KOPT-K1 (cell line): ENCODE results near the gene CTPS2.

ENCODE experiments used
- H3K27ac ChIP-seq: fragments of 200-600 bp; sonication (generic); 2 replicates; pipeline ENCODE4 v1.5.1; 2016; ENCODE audit warnings: antibody characterized with exemption, mild to moderate bottlenecking, low read depth, low read length; ENCODE audit not compliant: poor library complexity, severe bottlenecking
- H3K36me3 ChIP-seq: fragments of 200-600 bp; sonication (generic); 2 replicates; pipeline ENCODE4 v1.5.1; 2017; ENCODE audit warnings: antibody characterized with exemption, mild to moderate bottlenecking, low read length, moderate library complexity; ENCODE audit not compliant: insufficient read depth
- H3K9me3 ChIP-seq: fragments of 200-600 bp; sonication (generic); 2 replicates; pipeline ENCODE4 v1.5.1; 2017; ENCODE audit warnings: antibody characterized with exemption, low read length, mild to moderate bottlenecking; ENCODE audit not compliant: insufficient read depth, poor library complexity, severe bottlenecking

Gene CTPS2

DNA sequence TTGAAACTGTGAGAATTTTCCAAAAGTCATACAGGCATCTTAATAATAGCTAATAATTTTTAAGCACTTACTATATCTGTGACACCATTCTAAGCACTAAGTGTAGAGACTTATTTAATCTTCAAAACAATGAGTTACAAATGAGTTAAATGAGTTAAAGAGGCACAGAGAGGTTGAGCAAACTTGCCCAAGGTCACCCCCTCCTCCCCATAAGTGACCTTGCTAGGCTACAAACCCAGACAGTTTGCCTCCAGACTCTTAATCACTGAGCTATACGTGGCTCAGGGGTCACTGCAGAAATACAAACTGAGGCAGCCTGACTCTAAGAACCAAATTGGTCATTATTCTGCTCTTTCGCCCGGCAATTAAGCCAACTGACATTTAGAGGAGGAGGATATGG lies 15.5 kb downstream of the CTPS2 start:
- H3K27ac ChIP-seq = no peak overlapping the region

DNA sequence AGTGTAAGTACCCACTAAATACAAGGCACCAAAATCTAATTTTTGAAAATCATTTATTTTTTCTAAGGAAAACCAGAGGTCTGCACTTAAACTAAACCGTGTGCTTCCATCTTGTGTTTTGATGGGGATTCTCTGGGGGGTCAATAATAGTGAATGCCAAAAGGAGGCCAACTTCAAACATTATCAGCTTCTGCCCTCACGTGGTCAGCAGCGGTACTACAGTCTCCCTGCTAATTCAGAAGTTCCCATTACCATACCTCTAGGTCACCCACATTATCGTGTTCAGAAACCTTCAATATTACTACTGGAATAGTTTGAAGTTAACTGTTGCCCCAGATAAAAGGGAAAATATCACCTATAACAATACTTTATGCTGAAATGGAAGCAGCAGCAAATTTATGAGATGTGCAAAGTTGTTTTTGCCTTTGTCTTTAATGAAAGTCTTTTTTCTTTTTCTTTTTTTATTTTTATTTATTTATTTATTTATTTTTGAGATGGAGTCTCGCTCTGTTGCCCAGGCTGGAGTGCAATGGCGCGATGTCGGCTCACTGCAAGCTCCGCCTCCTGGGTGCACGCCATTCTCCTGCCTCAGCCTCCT lies 17.3 kb downstream of the CTPS2 start:
- H3K27ac ChIP-seq = no peak overlapping the region
- H3K36me3 ChIP-seq = no peaks in the 10 kb centered on the region
- H3K9me3 ChIP-seq = no peaks in the 10 kb centered on the region

More for the DNA sequence above, 15.5 kb downstream of the CTPS2 start:
- H3K36me3 ChIP-seq = no peaks in the 10 kb centered on the region
- no peaks in the 10 kb centered on the region for H3K9me3 ChIP-seq

GRCh38 chrX:16687514-16687913 lies 25.0 kb downstream of the CTPS2 start:
- Histone ChIP-seq H3K27ac (no peak overlapping the region), H3K36me3 (no peaks in the 10 kb centered on the region), H3K9me3 (no peaks in the 10 kb centered on the region)

DNA sequence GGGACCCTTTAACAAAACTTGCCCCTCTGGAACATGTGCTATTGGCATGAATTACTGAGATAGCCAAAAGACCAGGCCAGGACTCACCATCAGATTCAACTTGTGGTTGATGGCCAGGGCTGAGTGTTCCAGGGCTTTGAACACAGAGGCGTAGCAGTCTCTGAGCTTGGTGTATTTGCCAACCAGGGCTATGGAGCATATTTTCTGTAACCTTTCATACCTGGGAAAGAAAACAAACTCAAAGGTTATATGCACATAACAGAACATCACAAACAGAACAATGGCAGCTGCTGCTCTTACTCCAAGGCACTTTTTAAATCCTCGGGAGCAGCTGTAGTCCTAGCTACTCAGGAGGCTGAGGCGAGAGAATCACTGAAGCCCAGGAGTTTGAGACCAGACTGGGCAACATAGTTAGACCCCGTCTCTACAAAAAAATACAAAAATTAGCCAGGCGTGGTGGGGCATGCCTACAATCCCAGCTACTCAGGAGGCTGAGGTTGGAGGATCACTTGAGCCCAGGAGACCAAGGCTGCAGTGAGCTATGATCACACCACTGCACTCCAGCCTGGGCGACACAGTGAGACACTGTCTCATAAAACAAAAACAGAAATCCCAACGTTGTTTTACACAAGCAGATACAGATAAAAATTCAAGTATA lies 29.3 kb downstream of the CTPS2 start:
- no peak overlapping the region for H3K27ac ChIP-seq
- H3K36me3 ChIP-seq = no peaks in the 10 kb centered on the region
- no peaks in the 10 kb centered on the region for H3K9me3 ChIP-seq

GRCh38 chrX:16678689-16679088 lies 33.8 kb downstream of the CTPS2 start:
- no peaks in the 10 kb centered on the region for H3K36me3 ChIP-seq
- no peaks in the 10 kb centered on the region for H3K9me3 ChIP-seq
- H3K27ac ChIP-seq = no peak overlapping the region

GRCh38 chrX:16671005-16671404 lies 41.5 kb downstream of the CTPS2 start:
- Histone ChIP-seq H3K27ac (no peak overlapping the region), H3K9me3 (no peaks in the 10 kb centered on the region), H3K36me3 (no peaks in the 10 kb centered on the region)

GRCh38 chrX:16666541-16666940 lies 45.9 kb downstream of the CTPS2 start:
- Histone ChIP-seq H3K9me3 (no peaks in the 10 kb centered on the region), H3K36me3 (no peaks in the 10 kb centered on the region), H3K27ac (no peak overlapping the region)

DNA sequence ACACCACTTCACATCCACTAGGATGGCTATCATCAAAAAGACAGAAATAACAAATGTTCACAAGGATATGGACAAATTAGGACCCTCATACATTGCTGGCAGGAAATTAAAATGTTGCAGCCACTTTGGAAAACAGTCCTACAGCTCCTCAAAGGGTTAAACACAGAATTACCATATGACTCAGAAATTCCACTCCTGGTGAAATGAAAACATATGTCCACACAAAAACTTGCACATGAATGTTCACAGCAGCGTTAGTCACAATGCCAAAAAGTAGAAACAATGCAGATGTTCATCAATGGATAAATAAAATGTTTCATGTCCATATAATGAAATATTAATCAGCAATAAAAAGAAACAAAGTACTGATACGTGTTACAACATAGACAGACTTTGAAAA lies 47.4 kb downstream of the CTPS2 start:
- no peaks in the 10 kb centered on the region for H3K9me3 ChIP-seq
- no peak overlapping the region for H3K27ac ChIP-seq
- no peaks in the 10 kb centered on the region for H3K36me3 ChIP-seq

DNA sequence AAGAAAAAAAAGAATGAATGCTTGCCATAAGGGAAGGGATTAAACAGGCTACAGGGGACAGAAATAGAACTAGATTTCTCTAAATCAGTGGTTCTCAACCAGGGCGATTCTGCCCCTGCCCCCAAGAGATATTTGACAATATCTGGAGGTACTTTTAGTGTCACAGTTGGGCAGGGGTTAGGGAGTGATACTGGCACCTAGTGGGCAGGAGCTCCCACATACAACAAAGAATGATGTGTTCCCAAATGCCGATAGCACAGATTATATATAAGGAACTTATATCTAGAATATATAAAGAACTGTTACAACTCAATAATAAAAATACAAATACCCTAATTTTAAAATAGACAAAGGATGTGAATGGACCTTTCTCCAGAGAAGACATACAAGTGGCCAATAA lies 47.8 kb downstream of the CTPS2 start:
- Histone ChIP-seq H3K36me3 (no peaks in the 10 kb centered on the region), H3K27ac (no peak overlapping the region), H3K9me3 (no peaks in the 10 kb centered on the region)

DNA sequence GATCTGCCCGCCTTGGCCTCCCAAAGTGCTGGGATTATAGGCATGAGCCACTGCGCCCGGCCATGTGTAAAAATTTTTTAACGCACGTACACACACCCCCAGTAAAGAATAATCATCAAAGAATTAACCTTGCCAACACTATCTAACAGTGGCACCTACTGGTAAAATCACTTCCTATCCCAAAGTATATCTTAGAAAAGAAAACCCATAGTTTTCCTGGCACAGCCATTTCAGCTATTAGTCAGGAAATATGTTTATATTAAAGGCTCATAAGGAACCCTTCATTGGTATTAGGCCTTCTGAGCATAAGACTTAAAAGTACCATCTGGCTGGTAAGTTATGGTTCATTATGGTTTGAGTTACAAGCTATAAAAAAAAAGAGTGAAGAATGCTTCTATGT lies 48.4 kb downstream of the CTPS2 start:
- H3K9me3 ChIP-seq = no peaks in the 10 kb centered on the region
- H3K36me3 ChIP-seq = no peaks in the 10 kb centered on the region
- H3K27ac ChIP-seq = no peak overlapping the region

DNA sequence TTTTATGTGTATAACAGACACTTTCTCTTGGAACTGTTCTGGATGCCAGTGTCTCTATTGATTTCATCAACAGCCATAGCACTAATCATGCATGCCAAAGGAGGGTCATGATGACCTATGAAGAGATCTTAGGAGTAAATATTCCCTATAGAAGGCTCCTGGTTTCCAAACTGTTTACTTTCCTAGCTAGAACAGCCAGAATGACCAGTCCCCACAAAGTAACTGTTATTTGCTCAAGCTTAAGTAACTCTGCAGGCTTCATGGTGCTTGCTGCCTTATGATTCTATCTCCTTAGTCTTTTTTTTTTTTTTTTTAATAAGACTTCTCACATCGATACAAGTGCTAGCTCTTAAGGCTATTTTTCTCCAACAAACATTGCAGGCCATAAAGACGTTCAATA lies 50.1 kb downstream of the CTPS2 start:
- H3K9me3 ChIP-seq = no peaks in the 10 kb centered on the region
- H3K27ac ChIP-seq = no peak overlapping the region
- no peaks in the 10 kb centered on the region for H3K36me3 ChIP-seq

DNA sequence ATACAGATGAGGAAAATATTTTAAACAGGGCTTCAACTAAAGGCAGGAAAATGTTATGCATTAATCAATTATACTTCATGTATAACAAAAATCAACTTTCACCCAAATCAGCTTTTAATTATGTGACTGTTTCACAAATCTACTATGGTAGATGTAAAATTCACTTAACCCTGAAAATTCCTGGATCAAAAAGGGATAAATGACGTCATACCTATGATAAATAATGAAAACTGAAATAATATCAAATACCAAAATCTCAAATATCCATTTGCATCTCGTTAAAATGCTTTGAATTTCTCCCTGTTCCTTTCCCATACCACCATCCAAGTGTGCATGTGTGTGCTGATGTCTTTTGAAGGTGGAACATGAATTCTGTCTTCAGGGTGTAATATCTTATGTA lies 51.0 kb downstream of the CTPS2 start:
- H3K9me3 ChIP-seq = no peaks in the 10 kb centered on the region
- no peak overlapping the region for H3K27ac ChIP-seq
- no peaks in the 10 kb centered on the region for H3K36me3 ChIP-seq

GRCh38 chrX:16659321-16659720 lies 53.1 kb downstream of the CTPS2 start:
- Histone ChIP-seq H3K9me3 (no peaks in the 10 kb centered on the region), H3K27ac (no peak overlapping the region), H3K36me3 (no peaks in the 10 kb centered on the region)

- Histone ChIP-seq H3K9me3 (no peaks in the 10 kb centered on the region), H3K27ac (no peak overlapping the region), H3K36me3 (no peaks in the 10 kb centered on the region)
These were observed 54.2 kb downstream of the CTPS2 start for GRCh38 chrX:16658284-16658683.

DNA sequence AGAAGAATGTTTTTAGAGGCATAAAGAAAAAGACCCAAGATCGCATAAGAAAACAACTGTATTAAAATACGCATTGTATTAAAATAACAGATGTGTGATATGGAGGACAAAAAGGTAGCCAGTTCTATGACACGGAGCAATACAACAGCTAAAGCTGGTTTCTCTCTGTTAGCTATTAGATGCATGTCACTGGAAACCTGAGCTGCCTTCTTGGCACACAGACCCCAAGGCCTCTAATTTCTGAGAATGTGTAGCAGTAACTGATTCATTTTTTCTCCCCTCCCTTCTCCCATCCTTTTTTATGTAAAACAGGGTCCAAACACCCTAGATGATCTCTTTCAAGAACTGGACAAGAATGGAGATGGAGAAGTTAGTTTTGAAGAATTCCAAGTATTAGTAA lies 58.4 kb downstream of the CTPS2 start:
- Histone ChIP-seq H3K9me3 (no peaks in the 10 kb centered on the region), H3K36me3 (no peaks in the 10 kb centered on the region), H3K27ac (no peak overlapping the region)

- Histone ChIP-seq H3K9me3 (no peaks in the 10 kb centered on the region), H3K27ac (no peak overlapping the region)
These were observed 59.0 kb downstream of the CTPS2 start for GRCh38 chrX:16653424-16653823.

More at GRCh38 chrX:16653424-16653823, 59.0 kb downstream of the CTPS2 start:
- H3K36me3 ChIP-seq = no peaks in the 10 kb centered on the region
